NCI-H146 treated with DMSO at 0.1 percent for 48 hours (cell line): Measurements from ENCODE around the gene CPVL.

ENCODE experiments used
- DNase-seq: peaks from one replicate; lab custom pipeline; 2025; ENCODE audit not compliant: unreplicated experiment; lab: John Stamatoyannopoulos, UW

CPVL gene

GRCh38 chr7:28980451-28981160 lies 165.7 kb downstream of the CPVL start:
- no peak for DNase-seq

DNA sequence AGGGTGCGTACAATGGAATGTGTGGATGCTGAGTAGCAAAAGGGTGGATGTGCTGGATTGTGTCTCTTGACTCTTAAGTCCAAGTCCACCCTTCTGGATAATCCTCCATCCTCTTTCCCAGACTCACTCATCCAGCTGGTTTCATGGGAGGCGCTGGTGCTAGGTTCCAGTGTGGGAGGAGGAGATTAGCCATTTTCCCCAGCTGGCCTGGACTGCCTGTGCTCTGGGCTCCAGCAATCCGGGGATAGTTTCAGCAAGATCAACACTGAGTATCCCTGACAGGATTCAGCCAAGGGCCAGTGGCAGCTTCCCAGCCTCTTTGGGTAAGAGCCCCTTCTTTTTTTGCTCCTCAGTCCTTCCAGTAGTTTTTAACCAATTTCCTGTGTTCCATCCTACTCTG lies 166.6 kb downstream of the CPVL start:
- DNase-seq = no peak

- no peak for DNase-seq
These were observed 168.5 kb downstream of the CPVL start for GRCh38 chr7:28977881-28978280.

DNA sequence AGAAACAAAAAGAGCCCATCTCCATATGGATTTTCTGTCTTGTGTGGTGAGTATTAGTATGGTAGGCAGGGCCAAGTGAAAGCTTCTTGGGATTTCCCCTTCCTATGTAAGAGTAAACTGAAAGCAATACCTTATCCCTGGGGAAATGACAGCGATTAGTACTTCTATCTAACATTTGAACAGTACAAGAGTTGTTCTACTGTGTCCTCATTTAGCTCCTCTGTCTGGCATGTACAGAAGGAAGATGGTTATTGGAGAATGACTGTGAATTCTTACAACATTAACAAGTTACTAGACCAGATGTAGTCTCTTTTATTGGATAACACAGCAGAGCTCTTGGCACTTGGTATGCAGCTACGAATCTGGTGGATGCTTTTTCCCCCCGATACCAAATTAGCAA lies 170.3 kb downstream of the CPVL start:
- no peak for DNase-seq

- DNase-seq = no peak
These were observed 172.7 kb downstream of the CPVL start for GRCh38 chr7:28973591-28973990.

GRCh38 chr7:28964056-28964455 lies 182.3 kb downstream of the CPVL start:
- DNase-seq = no peak

- no peak for DNase-seq
These were observed 184.4 kb downstream of the CPVL start for GRCh38 chr7:28961972-28962371.

GRCh38 chr7:28960071-28960840 lies 186.1 kb downstream of the CPVL start:
- no peak for DNase-seq

- DNase-seq = no peak
These were observed 187.4 kb downstream of the CPVL start for GRCh38 chr7:28958980-28959347.

DNA sequence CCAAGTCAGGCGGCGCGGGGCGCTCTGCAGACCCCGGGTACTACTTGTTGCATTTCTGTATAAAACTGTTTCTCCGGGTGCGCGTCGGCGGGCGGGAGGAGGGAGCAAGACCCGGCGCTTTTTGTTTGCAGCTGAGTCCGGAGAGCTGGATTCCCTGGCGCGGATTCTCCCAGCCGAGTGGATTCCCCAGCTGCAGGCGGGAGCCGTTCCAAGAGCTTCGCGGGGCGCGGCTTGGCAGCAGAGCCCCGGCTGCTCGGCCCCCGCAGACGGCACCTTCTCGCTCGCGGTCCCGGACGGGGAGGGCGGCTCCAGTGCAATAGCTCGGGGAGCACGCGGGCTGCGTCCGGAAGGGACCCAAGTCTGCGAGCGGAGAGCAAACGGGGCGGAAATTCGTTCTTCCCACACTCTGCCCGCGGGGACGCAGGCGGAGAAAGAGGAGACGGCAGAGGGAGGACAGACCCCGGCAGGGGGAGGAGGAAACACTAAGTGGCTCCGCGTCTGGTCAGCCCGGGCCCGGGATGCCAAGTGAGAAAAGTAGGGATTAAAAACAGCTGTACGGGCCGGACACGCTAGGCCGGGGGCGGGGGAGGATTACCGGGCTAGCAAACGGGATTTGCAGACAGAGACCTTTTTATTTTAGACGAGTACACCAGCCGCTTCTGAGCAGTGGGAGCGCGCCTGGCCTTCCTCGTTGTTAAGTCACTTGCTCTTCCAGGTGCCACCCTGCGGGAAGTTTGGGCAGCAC lies 187.9 kb downstream of the CPVL start, which contains the start of gene TRIL:
TRIL (minus strand) TSS at position 96 of the 745 bp plus-strand sequence. CDS start 284 bp downstream, outside the sequence.
- peak; percentile 11 for DNase-seq

DNA sequence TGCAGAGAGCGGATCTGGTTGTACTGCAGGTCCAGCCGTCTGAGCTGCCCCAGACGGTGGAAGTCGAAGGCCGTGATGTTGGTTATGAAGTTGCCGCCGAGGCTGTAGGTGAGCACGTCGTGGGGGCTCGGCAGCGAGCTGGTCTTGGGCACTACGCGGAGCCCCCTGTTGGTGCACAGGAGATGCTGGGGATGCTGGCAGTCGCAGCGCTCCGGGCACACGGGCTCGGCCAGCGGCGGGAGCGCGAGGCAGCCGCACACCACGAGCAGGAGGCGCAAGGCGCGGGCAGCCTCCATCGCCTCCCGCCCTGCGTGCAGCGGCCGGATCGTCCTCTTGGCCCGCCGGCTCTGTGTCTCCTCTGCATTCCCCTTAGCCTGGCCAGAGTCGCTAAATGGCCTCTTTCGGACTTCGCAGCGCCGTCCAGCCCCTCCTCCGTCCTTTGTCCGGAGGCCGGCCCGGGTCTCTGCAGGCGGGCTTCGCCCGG lies 188.5 kb downstream of the CPVL start:
- DNase-seq = peak; percentile 33

DNA sequence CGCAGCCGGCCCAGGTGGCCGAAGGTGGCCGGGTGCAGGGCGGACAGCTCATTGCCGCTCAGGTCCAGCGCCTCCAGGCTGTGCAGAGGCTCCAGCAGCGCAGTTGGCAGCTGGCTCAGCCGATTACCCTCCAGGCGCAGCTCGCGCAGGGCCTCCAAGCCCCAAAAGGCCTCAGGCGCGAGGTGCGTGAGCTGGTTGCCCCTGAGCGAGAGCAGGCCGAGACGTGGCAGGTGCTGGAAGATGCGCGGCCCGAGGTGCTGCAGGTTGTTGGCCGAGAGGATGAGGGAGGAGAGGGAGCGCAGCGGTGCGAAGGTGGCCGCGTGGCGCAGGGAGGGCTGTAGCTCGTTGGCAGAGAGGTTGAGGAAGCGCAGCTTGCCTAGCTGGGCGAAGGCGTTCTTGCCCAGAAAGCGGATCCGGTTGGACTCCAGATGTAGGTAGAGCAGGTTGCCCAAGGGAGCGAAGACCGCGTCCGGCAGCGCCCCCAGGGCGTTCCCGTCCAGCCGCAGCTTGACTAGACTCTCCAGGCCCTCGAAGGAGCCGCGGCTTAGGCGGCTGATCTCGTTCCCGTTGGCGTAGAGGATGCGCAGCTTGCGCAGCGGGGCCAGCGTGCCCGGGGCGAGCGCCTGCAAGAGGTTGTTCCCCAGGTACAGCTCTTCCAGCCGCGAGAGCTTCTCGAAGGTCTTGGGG lies 189.1 kb downstream of the CPVL start:
- peak; percentile 67 for DNase-seq

- DNase-seq = peak; percentile 67
These were observed 189.7 kb downstream of the CPVL start for GRCh38 chr7:28956608-28957063.

- DNase-seq = peak; percentile 48
These were observed 190.4 kb downstream of the CPVL start for GRCh38 chr7:28955718-28956607.

DNA sequence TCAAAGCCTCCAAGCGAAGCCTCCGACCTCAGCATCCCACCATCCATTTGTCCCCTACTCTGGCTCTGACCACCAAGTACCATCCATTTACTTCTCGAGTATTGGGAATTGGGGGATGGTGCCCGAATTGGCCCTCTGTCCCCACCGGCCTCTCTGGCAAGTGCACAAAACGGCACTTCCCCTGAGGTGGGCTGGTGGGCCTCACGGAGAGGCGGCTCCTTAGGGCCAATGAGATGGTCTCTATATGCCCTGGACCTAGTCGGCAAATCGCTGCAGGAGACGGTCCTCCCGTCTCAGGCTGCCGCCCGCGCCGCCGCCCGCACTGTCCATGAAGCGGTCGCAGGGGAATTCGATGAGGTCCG lies 191.0 kb downstream of the CPVL start:
- no peak for DNase-seq

DNA sequence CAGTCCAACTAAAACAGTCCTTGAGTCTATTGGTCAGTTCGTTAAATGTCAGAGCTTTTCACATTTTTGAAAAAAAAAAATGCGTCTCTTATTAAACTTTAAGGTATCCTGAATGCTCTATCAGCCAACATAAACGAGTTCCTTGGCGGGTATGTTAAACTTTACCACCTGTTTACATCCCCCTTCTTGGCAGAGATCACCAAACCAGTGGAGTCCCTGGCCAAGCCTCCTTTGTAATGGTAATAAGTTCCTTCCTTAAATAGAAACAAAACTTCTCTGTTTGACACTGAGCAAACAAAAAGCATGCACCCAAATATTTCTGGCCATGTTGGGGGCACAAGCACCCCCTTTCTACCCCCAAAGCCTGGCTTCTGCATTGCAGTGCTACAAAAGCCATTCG lies 191.4 kb downstream of the CPVL start:
- DNase-seq = no peak

DNA sequence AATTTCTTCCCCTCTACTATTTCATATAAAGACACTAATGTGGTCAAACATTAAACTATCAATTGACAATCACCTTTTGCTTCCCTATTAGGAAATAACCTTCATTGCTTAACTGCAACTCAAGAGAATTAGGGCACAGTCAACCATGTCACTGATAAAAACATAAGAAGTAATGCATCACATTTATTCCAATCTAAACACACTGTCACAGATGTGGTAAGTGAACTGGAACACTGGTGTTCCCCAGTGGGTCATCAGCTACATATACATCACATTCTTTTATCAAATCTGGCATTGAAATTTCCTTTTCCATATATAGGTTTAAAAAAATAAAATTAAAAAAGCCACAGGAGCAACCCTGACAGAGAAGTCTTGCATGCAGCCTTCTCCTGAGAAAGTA lies 191.9 kb downstream of the CPVL start:
- DNase-seq = no peak

DNA sequence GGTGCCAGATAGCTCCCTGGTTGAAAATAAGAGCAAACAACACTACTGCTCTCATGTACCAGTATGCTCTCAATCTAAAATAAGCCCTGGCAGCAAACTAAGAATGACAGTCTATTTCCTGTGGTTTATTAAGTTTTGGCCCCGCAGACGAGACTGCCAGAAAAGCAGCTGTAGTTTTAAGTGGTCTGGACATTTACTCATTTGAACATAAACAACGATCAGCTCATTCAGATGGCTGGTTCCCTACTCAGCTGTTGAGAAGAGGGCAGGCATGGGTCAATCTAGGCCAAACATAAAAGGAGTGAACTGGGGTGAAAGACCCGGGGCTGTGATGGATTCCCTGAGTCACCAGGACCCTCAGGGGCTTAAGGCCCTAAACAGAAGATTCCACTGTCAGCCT lies 192.7 kb downstream of the CPVL start:
- no peak for DNase-seq
